HepG2 (cell line): Measurements from ENCODE around the gene PWP1. TPM values are rescaled to one million over a fixed set of nuclear protein-coding genes. Genes with fewer than 3 reads are reported as not detected.

ENCODE experiments used
- ATAC-seq: fragments of 200-7000 bp; cut with Tn5 transposase; 3 replicates; pipeline ENCODE4 v1.9.1; 2020; ENCODE audit warnings: mild to moderate bottlenecking, moderate library complexity
- BruUV-seq: library from RNA; stranded (reverse); fragments of 400-500 nt; replicated peaks from 2 replicates; lab custom pipeline; 2021; lab: Mats Ljungman, UMichigan
- CTCF ChIA-PET: fragments of 300-600 bp; formaldehyde crosslinking; extraction: SDS; loops from one replicate; lab custom pipeline; 2021; ENCODE audit warnings: low total read pairs, inconsistent platforms, low intra/inter-chr PET ratio; lab: Yijun Ruan, JAX
- POLR2A ChIA-PET: fragments of 350-600 bp; sonication (Branson Sonifier 250); formaldehyde crosslinking; loops from one replicate; lab custom pipeline; 2020; ENCODE audit warnings: antibody characterized with exemption, inconsistent platforms; lab: Yijun Ruan, JAX
- DNase-seq: peaks from one replicate; pipeline ENCODE4 v3.0.0-alpha.2; 2015; ENCODE audit warnings: low spot score
- FAIRE-seq: peaks from 3 replicates; lab custom pipeline; 2011; peaks lifted over from hg19 to GRCh38; lab: Jason Lieb, UNC
- H2AFZ ChIP-seq: one replicate; pipeline ENCODE4 v1.6.1; 2011; ENCODE audit warnings: low read length, inconsistent platforms
- H3K27ac ChIP-seq: fragments of 300-600 bp; 3 replicates; pipeline ENCODE4 v1.8.0; 2011; ENCODE audit warnings: mixed run types, mild to moderate bottlenecking, mixed read lengths, low read length, inconsistent platforms; ENCODE audit not compliant: insufficient read depth; ENCODE audit errors: extremely low read length
- H3K27me3 ChIP-seq, 2 experiments: fragments of 200-600 bp in 1 of 2; 2 replicates in 1 of 2; 3 replicates in 1 of 2; pipeline versions ENCODE4 v1.6.0 to v1.8.0; 2011; ENCODE audit warnings: low read length in 2 of 2, mild to moderate bottlenecking in 2 of 2, moderate library complexity in 2 of 2, inconsistent platforms in 1 of 2; ENCODE audit not compliant: insufficient read depth in 2 of 2, control insufficient read depth in 1 of 2
- H3K36me3 ChIP-seq, 2 experiments: fragments of 200-600 bp in 1 of 2; replicated peaks in 1 of 2; 2 replicates in 1 of 2; 3 replicates in 1 of 2; pipeline versions ENCODE4 v1.5.1 to v1.8.0; 2011; ENCODE audit warnings: low read length in 2 of 2, inconsistent platforms in 1 of 2; ENCODE audit not compliant: insufficient read depth in 2 of 2, control insufficient read depth in 1 of 2
- H3K4me1 ChIP-seq: 2 replicates; pipeline ENCODE4 v1.5.1; 2012; ENCODE audit warnings: low read length, inconsistent platforms; ENCODE audit not compliant: insufficient read depth
- H3K4me2 ChIP-seq: 2 replicates; pipeline ENCODE4 v1.6.0; 2011; ENCODE audit warnings: low read depth, low read length, inconsistent platforms
- H3K4me3 ChIP-seq, 3 experiments: fragments of 200-600 bp in 1 of 3; sonication (generic), shearing (Covaris generic) in 1 of 3; replicated peaks in 1 of 3; 2 replicates each; pipeline ENCODE4 v1.5.1; 2011 to 2016; ENCODE audit warnings: low read length in 3 of 3, inconsistent platforms in 2 of 3, low read depth in 2 of 3, mild to moderate bottlenecking in 2 of 3, control low read depth in 1 of 3, mixed read lengths in 1 of 3; ENCODE audit not compliant: insufficient read depth in 1 of 3
- H3K79me2 ChIP-seq: one replicate; pipeline ENCODE4 v1.6.1; 2011; ENCODE audit warnings: low read length, inconsistent platforms; ENCODE audit not compliant: insufficient read depth
- H3K9ac ChIP-seq: 2 replicates; pipeline ENCODE4 v1.6.0; 2011; ENCODE audit warnings: mild to moderate bottlenecking, low read depth, low read length, inconsistent platforms; ENCODE audit not compliant: insufficient read depth
- H3K9me3 ChIP-seq: 2 replicates; pipeline ENCODE4 v1.5.1; 2012; ENCODE audit warnings: mild to moderate bottlenecking, low read length
- H4K20me1 ChIP-seq: 2 replicates; pipeline ENCODE4 v1.6.0; 2011; ENCODE audit warnings: inconsistent platforms, mild to moderate bottlenecking, low read length, moderate library complexity; ENCODE audit not compliant: insufficient read depth
- AGO1 ChIP-seq: fragments of 200-400 bp; formaldehyde crosslinking; IDR thresholded peaks from 2 replicates; pipeline ENCODE4 v1.6.1; 2017; ENCODE audit warnings: mild to moderate bottlenecking, low read depth, low read length, moderate library complexity; ENCODE audit not compliant: poor library complexity, severe bottlenecking
- ATF6 ChIP-seq: sonication (generic); formaldehyde crosslinking; conservative IDR thresholded peaks from 2 replicates; pipeline ENCODE4 v1.4.0; 2020; ENCODE audit warnings: missing genetic modification reagents
- EEA1 ChIP-seq: sonication (generic); formaldehyde crosslinking; IDR thresholded peaks from 2 replicates; pipeline ENCODE4 v1.5.1; 2020; ENCODE audit warnings: mild to moderate bottlenecking, missing genetic modification reagents, borderline replicate concordance
- EED ChIP-seq: sonication (generic); formaldehyde crosslinking; IDR thresholded peaks from 2 replicates; pipeline ENCODE4 v1.5.0; 2020; ENCODE audit warnings: mild to moderate bottlenecking, missing genetic modification reagents
- ETV5 ChIP-seq: IDR thresholded peaks from 2 replicates; pipeline ENCODE4 v1.6.1; 2018; ENCODE audit warnings: missing biosample characterization, missing genetic modification reagents, inconsistent platforms, borderline replicate concordance
- FLYWCH1 ChIP-seq: sonication (generic); formaldehyde crosslinking; IDR thresholded peaks from 2 replicates; pipeline ENCODE4 v1.8.1; 2023; ENCODE audit warnings: mild to moderate bottlenecking, missing genetic modification reagents
- FOXP1 ChIP-seq, 2 experiments: fragments of 450-650 bp in 1 of 2; IDR thresholded peaks; 2 replicates each; pipeline ENCODE4 v1.6.1; 2017 to 2018; ENCODE audit warnings: antibody characterized with exemption in 1 of 2
- GATAD2A ChIP-seq: IDR thresholded peaks from 2 replicates; pipeline ENCODE4 v1.6.1; 2016
- GFI1 ChIP-seq: sonication (generic); formaldehyde crosslinking; IDR thresholded peaks from 2 replicates; pipeline ENCODE4 v1.5.0; 2020; ENCODE audit warnings: missing genetic modification reagents, mild to moderate bottlenecking, borderline replicate concordance
- KDM5A ChIP-seq: fragments of 200-600 bp; sonication (generic); IDR thresholded peaks from 2 replicates; pipeline ENCODE4 v1.7.0; 2018; ENCODE audit warnings: antibody characterized with exemption, mild to moderate bottlenecking, low read length, borderline replicate concordance
- PTBP1 ChIP-seq: fragments of 200-400 bp; formaldehyde crosslinking; IDR thresholded peaks from 2 replicates; pipeline ENCODE4 v1.6.1; 2018; ENCODE audit warnings: low read length, low read depth; ENCODE audit not compliant: poor library complexity, severe bottlenecking
- RFX3 ChIP-seq: IDR thresholded peaks from 2 replicates; pipeline ENCODE4 v1.6.1; 2016; ENCODE audit warnings: missing biosample characterization, missing genetic modification reagents
- SP4 ChIP-seq: sonication (generic); formaldehyde crosslinking; IDR thresholded peaks from 2 replicates; pipeline ENCODE4 v1.8.1; 2023; ENCODE audit warnings: mild to moderate bottlenecking, missing genetic modification reagents
- SP5 ChIP-seq: IDR thresholded peaks from 2 replicates; pipeline ENCODE4 v1.6.1; 2016; ENCODE audit warnings: low read depth, borderline replicate concordance
- ZBTB14 ChIP-seq: sonication (generic); formaldehyde crosslinking; IDR thresholded peaks from 2 replicates; pipeline ENCODE4 v1.4.0; 2020; ENCODE audit warnings: missing genetic modification reagents
- ZNF513 ChIP-seq: sonication (generic); formaldehyde crosslinking; conservative IDR thresholded peaks from 2 replicates; pipeline ENCODE4 v1.5.0; 2020; ENCODE audit warnings: missing genetic modification reagents
- ZNF7 ChIP-seq: IDR thresholded peaks from 2 replicates; pipeline ENCODE4 v1.6.1; 2016; ENCODE audit warnings: missing biosample characterization, missing genetic modification reagents
- ZNF746 ChIP-seq: sonication (generic); formaldehyde crosslinking; IDR thresholded peaks from 2 replicates; pipeline ENCODE4 v1.8.0; 2022; ENCODE audit warnings: mild to moderate bottlenecking, missing genetic modification reagents
- WGBS: methylation state at CpG from one replicate; pipeline ENCODE4 v1.1.6; 2017; ENCODE audit warnings: low lambda C conversion rate; 5-methylcytosine and 5-hydroxymethylcytosine counted together
- in situ Hi-C: cut with HindIII; loops from 2 replicates; pipeline ENCODE4 v1.10.0; 2017; ENCODE audit warnings: low pct_unique_long_range_greater_than_20kb; ENCODE audit not compliant: extremely low pct_ligation_motif_present
- intact Hi-C: fragments of 100-400 bp; cut with micrococcal nuclease; formaldehyde crosslinking; loops from one replicate; pipeline ENCODE4 v1.10.0; 2022; ENCODE audit not compliant: unreplicated experiment
- polyA plus RNA-seq, 8 experiments: library from polyadenylated mRNA; depleted of rRNA in 3 of 8; stranded (reverse) in 7 of 8; unstranded in 1 of 8; fragments of >200 nt; fragmentation: Illumina TruSeq in 4 of 8; extraction: Trizol in 4 of 8; gene quantifications; 2 replicates each; pipeline versions ENCODE4 v1.2.1 to v1.2.3, GENCODE V29; 2011 to 2016; ENCODE audit warnings: low read depth in 4 of 8, missing spikeins in 1 of 8, mixed read lengths in 1 of 8; ENCODE audit not compliant: insufficient read depth in 1 of 8
- total RNA-seq, 5 experiments: library from RNA; depleted of rRNA; stranded (reverse); fragments of >200 nt; fragmentation: Illumina TruSeq; extraction: Trizol; gene quantifications; 2 replicates each; pipeline ENCODE4 v1.2.3, GENCODE V29; 2016; ENCODE audit warnings: low read depth in 1 of 5

PWP1 gene
- total and polyA plus RNA-seq, 2 of the 13 experiments (the other 11 are each of a cell fraction or from before 2014, with no cell fraction given) = 65.9 to 70.2 TPM

DNA sequence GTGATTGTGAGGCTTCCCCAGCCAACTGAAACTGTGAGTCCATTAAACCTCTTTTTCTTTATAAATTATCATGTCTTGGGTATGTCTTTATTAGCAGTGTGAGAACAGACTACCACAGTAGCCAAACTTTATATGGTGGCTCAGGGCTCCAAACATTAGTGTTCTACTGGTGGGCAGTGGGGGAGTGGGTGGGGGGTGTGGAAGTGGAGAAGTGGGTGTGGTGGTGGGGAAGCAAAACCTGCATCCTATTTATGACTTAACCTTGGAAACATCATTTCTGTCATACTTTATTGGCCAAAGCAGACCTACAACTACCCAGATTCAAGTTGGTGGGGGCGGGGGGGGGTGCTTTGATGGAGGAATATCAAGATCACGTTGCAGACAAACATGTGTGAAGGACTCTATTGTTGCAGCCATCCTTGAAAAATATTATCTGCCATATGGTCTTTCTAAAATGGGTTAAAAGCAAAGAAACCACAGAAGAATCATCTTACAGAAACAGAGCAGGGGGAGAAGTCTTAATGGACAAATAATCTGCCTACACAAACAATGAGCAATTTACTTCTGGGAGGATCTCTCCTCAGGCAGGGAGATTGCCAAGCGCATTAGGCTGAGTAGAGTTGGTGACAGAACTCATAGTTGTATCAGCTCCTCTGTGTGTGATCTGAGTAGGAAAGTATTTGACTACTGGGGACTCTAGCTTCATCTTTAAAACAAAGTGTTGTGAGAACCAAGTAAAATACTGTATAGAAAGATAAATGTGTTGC, 1.4 kb upstream of the PWP1 start (continued):
- TF ChIP-seq ZNF513 (CRISPR knock-in tag) (no peak), KDM5A (no peak)
- TF ChIP-seq, all 625 proteins: peak for 0

GRCh38 chr12:107684990-107685359, 624 bp upstream of the PWP1 start:
- FAIRE-seq (peak; percentile 94), DNase-seq (peak; percentile 96), ATAC-seq (peak; percentile 66)
- H3K4me1 ChIP-seq = peaks cover 53% of the 10 kb centered on the region
- intact Hi-C loops = loop anchor here (5.0 kb wide), 1 partner anchor 77 kb away; the partner anchor contains the start of gene PRDM4
- peaks cover 4 to 17% of the 10 kb centered on the region in 2 experiments for H3K36me3 ChIP-seq
- 3% methylated on average over 9 of the region's 9 CpGs for WGBS
- H3K4me2 ChIP-seq = peak overlapping the region; percentile 90
- BruUV-seq = TSS peak; percentile 96
- peak overlapping the region; percentile 74 to 98 (median 95) for H3K4me3 ChIP-seq
- peak overlapping the region; percentile 95 for H3K9ac ChIP-seq
- H4K20me1 ChIP-seq = no peaks in the 10 kb centered on the region
- CTCF ChIA-PET = no interaction called here
- H3K27ac ChIP-seq = peak overlapping the region; percentile 100
- no peaks in the 10 kb centered on the region for H3K9me3 ChIP-seq
- in situ Hi-C loops = no loop called here
- H3K79me2 ChIP-seq = peaks cover 28% of the 10 kb centered on the region
- H3K27me3 ChIP-seq = no peaks in the 10 kb centered on the region; a peak in 3 of 5 replicates
- POLR2A ChIA-PET = interaction anchor here (1.0 to 1.5 kb wide), 3 partner anchors 9 to 551 kb away, joined by 3 to 8 read pairs (median 4); no protein-coding TSS in a partner anchor
- H2AFZ ChIP-seq = no peak overlapping the region
- TF ChIP-seq AGO1 = no peak
- TF ChIP-seq ZBTB14 = no peak
- no peak for TF ChIP-seq GFI1 (CRISPR knock-in tag)
- no peak for TF ChIP-seq SP4 (CRISPR knock-in tag)
- peak; percentile 48; the same call in 1 of the 2 replicates for TF ChIP-seq GATAD2A (CRISPR knock-in tag)
- peak; percentile 82 for TF ChIP-seq ETV5 (CRISPR knock-in tag)
- TF ChIP-seq ATF6 (CRISPR knock-in tag) = no peak
- TF ChIP-seq RFX3 (CRISPR knock-in tag) = no peak
- TF ChIP-seq FLYWCH1 (CRISPR knock-in tag) = no peak
- no peak for TF ChIP-seq EED (CRISPR knock-in tag)
- TF ChIP-seq ZNF746 (CRISPR knock-in tag) = no peak
- no peak for TF ChIP-seq PTBP1
- no peak for TF ChIP-seq FOXP1 (IDR thresholded peaks at IDR 0.05)
- peak; percentile 49 for TF ChIP-seq FOXP1 (CRISPR knock-in tag; IDR thresholded peaks at IDR 0.05)
- TF ChIP-seq ZNF7 = 0 out of 2 replicates have a peak, but pooled peaks have one; percentile 8
- peak; percentile 56; the same call in 1 of the 2 replicates for TF ChIP-seq SP5 (CRISPR knock-in tag)
- no peak for TF ChIP-seq EEA1 (CRISPR knock-in tag)
